Measurements from ENCODE around the gene ZNF423.

GRCh38 chr16:49526860-49527365, 329.0 kb downstream of the ZNF423 start:
- no peak for TF ChIP-seq CTCF (conservative IDR thresholded peaks at IDR 0.05; ENCODE audit: low read depth, low read length)
- no peak for TF ChIP-seq EZH2 (IDR thresholded peaks at IDR 0.05; ENCODE audit: borderline replicate concordance, low read depth, low read length, poor library complexity, severe bottlenecking)
